ENCODE results near the gene ZNF837.

- TF ChIP-seq POLR2A (IDR thresholded peaks at IDR 0.05; ENCODE audit: low read depth, low read length) (no peak), TAF1 (IDR thresholded peaks at IDR 0.05; ENCODE audit: borderline replicate concordance, low read depth, low read length) (no peak), POLR2AphosphoS5 (IDR thresholded peaks at IDR 0.05; ENCODE audit: low read depth, low read length) (no peak)
Measured at GRCh38 chr19:58336820-58337219, 44.0 kb downstream of the ZNF837 start.

Measured in GM12892 (cell line).